Activated T-helper 1 cell treated with anti-CD3 and anti-CD28 coated beads, Interleukin-12 subunit alpha, Interleukin-12 subunit beta, Interleukin-2, Interleukin-4 antibody, amounts not matched to agents 30 ng/mL and 10 ng/mL and 1 ng/mL, durations not matched to agents 14 hours and 24 hours and 36 hours (primary cell): ENCODE measurements around the gene ST7. TPM values are rescaled to one million over a fixed set of nuclear protein-coding genes. Genes with fewer than 3 reads are reported as not detected.

ENCODE experiments used
- DNase-seq: peaks from one replicate; pipeline ENCODE4 v3.0.0; 2021; ENCODE audit warnings: low spot score
- H3K27ac Mint-ChIP-seq: one replicate; pipeline ENCODE4 v1.8.0; 2021; ENCODE audit warnings: mild to moderate bottlenecking, mixed read lengths
- H3K27me3 Mint-ChIP-seq: one replicate; pipeline ENCODE4 v1.8.0; 2022; ENCODE audit warnings: mild to moderate bottlenecking, moderate library complexity, mixed read lengths; ENCODE audit not compliant: insufficient read depth
- H3K36me3 Mint-ChIP-seq: one replicate; pipeline ENCODE4 v1.8.0; 2021; ENCODE audit warnings: low read depth, mixed read lengths
- H3K4me1 Mint-ChIP-seq: one replicate; pipeline ENCODE4 v1.8.0; 2021; ENCODE audit warnings: low read depth, mixed read lengths
- H3K4me3 Mint-ChIP-seq: one replicate; pipeline ENCODE4 v1.8.0; 2021; ENCODE audit warnings: mild to moderate bottlenecking, moderate library complexity, mixed read lengths
- H3K9me3 Mint-ChIP-seq: one replicate; pipeline ENCODE4 v1.8.0; 2021; ENCODE audit warnings: mixed read lengths
- intact Hi-C: fragments of 100-400 bp; cut with micrococcal nuclease; formaldehyde crosslinking; loops from one replicate; pipeline ENCODE4 v1.15.1; 2024
- total RNA-seq: library from RNA; stranded (reverse); gene quantifications from 2 replicates; pipeline ENCODE4 v1.2.3, GENCODE V29; 2022

Gene ST7, protein sequence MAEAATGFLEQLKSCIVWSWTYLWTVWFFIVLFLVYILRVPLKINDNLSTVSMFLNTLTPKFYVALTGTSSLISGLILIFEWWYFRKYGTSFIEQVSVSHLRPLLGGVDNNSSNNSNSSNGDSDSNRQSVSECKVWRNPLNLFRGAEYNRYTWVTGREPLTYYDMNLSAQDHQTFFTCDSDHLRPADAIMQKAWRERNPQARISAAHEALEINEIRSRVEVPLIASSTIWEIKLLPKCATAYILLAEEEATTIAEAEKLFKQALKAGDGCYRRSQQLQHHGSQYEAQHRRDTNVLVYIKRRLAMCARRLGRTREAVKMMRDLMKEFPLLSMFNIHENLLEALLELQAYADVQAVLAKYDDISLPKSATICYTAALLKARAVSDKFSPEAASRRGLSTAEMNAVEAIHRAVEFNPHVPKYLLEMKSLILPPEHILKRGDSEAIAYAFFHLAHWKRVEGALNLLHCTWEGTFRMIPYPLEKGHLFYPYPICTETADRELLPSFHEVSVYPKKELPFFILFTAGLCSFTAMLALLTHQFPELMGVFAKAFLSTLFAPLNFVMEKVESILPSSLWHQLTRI
- 4.5 and 5.8 TPM in 2 replicates for total RNA-seq

DNA sequence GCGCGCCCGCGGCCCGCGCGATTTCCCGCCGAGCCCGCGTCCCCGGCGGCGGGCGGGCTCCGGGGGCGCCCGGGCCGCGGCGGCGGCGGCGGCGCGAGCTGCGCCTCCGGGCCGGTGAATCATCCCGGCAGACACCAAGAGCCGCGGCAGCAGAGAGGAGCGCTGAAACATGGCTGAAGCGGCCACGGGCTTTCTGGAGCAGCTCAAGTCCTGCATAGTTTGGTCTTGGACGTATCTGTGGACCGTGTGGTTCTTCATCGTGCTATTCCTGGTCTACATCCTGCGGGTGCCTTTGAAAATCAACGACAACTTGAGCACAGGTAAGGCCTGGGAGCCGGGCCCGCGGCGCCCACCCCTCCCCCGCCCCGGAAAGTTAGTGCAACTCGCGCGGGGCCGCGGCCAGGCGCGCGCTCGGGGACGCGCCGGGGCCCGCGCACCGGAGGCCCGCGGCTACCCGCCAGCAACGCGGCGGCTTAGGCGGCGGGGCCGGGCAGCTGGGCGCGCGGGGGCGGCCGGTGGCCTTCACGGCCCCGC, at the start of gene ST7:
Gene ST7, plus strand, starts transcription at position 130 of the 534 bp plus-strand sequence. Its CDS starts 40 bp downstream, at position 170.
- Mint-ChIP-seq H3K27me3 (peaks cover 17% of the 10 kb centered on the region), H3K36me3 (peaks cover 4% of the 10 kb centered on the region), H3K4me1 (peaks cover 12% of the 10 kb centered on the region), H3K4me3 (peak within 1 kb of the TSS; percentile 93), H3K9me3 (no peaks in the 10 kb centered on the region), H3K27ac (peak within 1 kb of the TSS; percentile 87)
- intact Hi-C loops, result loop anchor here (1.0 to 5.0 kb wide), 3 partner anchors 22 to 1229 kb away; partner anchors contain the start of genes CAPZA2 and LSM8
- peak; percentile 35 for DNase-seq

DNA sequence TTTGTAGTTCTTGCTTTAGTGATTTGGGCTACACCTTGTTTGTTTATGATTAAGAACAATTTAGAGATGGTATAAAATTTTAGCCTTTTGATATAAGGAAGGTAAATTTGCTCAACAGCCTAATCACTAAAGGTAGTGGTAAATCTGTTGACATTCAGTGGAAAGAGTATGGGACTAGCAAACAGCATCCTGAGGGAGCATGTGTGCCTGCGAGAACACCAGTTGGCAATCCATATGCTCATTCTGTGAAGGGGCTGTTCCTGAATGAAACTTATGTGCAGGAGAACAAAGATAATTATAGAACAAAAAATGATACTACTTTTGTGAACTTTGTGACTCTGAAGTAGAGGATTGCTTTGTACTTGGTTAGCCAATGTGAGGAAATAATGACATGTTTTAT, 46.9 kb upstream of the ST7 start:
- Mint-ChIP-seq H3K27me3 (no peaks in the 10 kb centered on the region), H3K27ac (no peak overlapping the region), H3K36me3 (peaks cover 42% of the 10 kb centered on the region), H3K4me3 (no peak overlapping the region), H3K9me3 (no peaks in the 10 kb centered on the region), H3K4me1 (peaks cover 11% of the 10 kb centered on the region)
- DNase-seq, result no peak
- intact Hi-C loops, result no loop called here

DNA sequence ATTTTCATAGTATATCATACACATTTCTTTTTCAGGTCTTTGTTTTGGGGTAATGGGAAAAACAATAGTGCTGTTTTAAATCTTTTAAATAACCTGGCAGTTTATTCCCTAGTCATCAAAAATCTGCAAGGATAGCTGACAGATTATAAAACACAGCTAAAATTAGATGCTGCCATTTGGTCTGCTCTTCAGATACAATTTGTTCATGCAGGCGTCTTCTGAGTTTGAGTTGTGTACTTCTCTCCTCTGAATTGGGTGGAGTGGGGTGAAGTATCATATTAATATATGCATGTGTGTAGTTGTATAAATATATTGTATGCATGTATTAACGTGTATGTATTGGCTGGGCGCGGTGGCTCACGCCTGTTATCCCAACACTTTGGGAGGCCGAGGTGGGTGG, 42.9 kb upstream of the ST7 start:
- peaks cover 6% of the 10 kb centered on the region for H3K4me1 Mint-ChIP-seq
- H3K27ac Mint-ChIP-seq, result no peak overlapping the region
- H3K4me3 Mint-ChIP-seq, result no peak overlapping the region
- no peaks in the 10 kb centered on the region for H3K27me3 Mint-ChIP-seq
- no peaks in the 10 kb centered on the region for H3K9me3 Mint-ChIP-seq
- peaks cover 48% of the 10 kb centered on the region for H3K36me3 Mint-ChIP-seq
- intact Hi-C loops, result no loop called here
- no peak for DNase-seq

DNA sequence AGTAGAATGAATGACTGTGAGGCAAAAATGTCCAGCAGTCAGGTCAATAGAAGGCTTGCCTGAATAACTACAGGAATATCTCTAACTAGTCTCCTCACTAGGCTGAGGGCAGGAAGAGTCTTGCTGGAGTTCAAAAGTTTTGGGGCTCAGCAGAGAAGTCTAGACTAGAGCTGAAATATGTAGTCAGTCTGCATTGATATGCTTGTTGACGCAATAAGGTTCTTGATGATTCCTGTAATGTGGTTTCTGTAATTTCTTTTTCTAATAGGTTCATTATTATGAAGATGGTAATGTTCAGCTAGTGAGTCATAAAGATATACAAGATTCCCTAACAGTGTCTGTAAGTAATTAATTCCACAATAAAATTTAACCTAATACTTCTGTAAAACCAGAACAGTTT, 41.5 kb upstream of the ST7 start:
- Mint-ChIP-seq H3K9me3 (no peaks in the 10 kb centered on the region), H3K27ac (no peak overlapping the region), H3K36me3 (peaks cover 44% of the 10 kb centered on the region), H3K4me3 (no peak overlapping the region), H3K4me1 (peaks cover 6% of the 10 kb centered on the region), H3K27me3 (no peaks in the 10 kb centered on the region)
- DNase-seq, result no peak
- intact Hi-C loops, result no loop called here

DNA sequence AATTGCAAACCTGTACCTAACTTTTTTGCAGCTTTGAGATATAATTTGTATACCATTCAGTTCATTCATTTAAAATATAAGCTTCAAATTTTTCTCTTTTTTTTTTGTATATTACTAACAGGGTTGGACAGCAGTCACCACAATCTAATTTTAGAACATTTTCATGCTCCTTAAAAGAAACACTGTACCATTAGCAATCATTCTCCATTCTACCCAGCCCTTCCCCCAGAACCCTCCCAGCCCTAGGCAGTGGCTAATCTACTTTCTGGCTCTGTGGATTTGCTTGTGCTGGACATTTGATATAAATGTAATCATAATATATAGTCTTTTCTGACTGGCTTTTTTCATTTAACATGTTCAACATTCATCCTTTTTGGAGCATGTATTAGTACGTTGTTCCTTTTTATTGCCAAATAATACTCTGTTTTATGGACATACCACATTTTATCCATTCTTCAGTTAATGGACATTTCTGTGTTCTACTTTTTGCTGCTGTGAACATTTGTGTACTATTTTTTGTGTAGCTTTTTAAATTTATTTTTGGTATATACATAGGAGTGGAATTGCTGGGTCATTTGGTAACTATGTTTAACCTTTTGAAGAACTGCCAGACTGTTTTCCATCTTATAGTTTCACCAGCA, 40.9 kb upstream of the ST7 start:
- Mint-ChIP-seq H3K27ac (no peak overlapping the region), H3K9me3 (no peaks in the 10 kb centered on the region), H3K4me1 (peaks cover 6% of the 10 kb centered on the region), H3K36me3 (peaks cover 44% of the 10 kb centered on the region), H3K4me3 (no peak overlapping the region), H3K27me3 (no peaks in the 10 kb centered on the region)
- DNase-seq, result no peak
- intact Hi-C loops, result no loop called here

DNA sequence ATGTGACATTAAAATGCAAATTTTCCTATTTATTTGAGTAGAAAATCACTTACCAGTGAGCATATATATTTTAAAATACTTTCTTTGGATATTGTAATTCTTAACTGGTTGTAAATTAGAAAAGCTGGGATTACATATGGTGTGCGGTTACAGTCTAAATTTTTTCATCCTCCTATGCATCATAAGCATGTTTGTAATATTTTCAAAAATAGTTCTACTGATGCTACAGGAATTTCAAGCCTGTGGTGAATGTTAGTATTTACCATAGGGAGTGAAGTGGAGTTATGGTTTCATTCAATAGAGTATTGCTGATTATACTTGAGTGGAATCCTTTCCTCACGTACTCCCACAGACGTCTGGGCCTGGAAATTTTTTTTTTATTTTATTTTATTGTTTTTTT, 34.6 kb upstream of the ST7 start:
- Mint-ChIP-seq H3K36me3 (peaks cover 30% of the 10 kb centered on the region), H3K4me1 (no peaks in the 10 kb centered on the region), H3K4me3 (no peak overlapping the region), H3K9me3 (no peaks in the 10 kb centered on the region), H3K27me3 (no peaks in the 10 kb centered on the region), H3K27ac (no peak overlapping the region)
- no peak for DNase-seq
- intact Hi-C loops, result no loop called here

DNA sequence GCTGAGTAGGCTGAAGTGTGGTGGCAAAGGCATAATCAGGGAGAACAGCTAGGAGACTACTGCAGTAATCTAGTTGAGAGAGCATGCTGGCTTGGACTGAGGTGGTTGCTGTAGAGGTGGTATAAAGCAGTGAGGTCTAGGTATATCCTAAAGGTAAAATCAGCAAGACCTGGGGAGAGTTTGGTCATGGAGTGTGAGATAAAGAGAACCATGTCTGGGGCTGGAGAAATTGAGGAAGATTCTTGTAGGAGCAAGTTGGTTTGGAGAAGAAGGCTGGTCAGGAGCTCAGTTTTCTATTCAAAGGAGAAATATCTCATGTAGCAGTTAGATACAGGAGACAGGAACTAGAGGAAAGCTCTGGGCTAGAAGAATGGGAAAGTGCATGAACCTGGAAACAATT, 32.9 kb upstream of the ST7 start:
- intact Hi-C loops, result no loop called here
- peaks cover 23% of the 10 kb centered on the region for H3K36me3 Mint-ChIP-seq
- H3K9me3 Mint-ChIP-seq, result no peaks in the 10 kb centered on the region
- no peak overlapping the region for H3K4me3 Mint-ChIP-seq
- H3K27me3 Mint-ChIP-seq, result no peaks in the 10 kb centered on the region
- no peak overlapping the region for H3K27ac Mint-ChIP-seq
- no peak for DNase-seq
- no peaks in the 10 kb centered on the region for H3K4me1 Mint-ChIP-seq

DNA sequence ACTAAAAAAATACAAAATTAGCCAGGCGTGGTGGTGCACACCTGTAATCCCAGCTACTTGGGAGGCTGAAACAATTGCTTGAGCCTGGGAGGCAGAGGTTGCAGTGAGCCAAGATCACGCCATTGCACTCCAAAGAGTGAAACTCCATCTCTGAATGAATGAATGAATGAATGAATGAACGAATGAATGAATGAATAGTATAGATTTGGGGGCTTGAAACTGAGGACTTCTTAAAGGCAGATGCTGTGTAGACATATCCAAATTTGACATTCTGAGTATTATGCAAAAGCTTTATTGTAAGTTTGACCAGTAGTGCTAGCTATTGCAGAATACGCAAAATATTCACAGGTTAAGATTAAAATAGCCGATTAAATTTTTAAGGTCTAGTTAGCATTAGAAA, 30.8 kb upstream of the ST7 start:
- no peak overlapping the region for H3K4me3 Mint-ChIP-seq
- H3K36me3 Mint-ChIP-seq, result peaks cover 18% of the 10 kb centered on the region
- no peak overlapping the region for H3K27ac Mint-ChIP-seq
- intact Hi-C loops, result no loop called here
- H3K27me3 Mint-ChIP-seq, result peaks cover 1% of the 10 kb centered on the region
- no peaks in the 10 kb centered on the region for H3K9me3 Mint-ChIP-seq
- no peak for DNase-seq
- H3K4me1 Mint-ChIP-seq, result no peaks in the 10 kb centered on the region

DNA sequence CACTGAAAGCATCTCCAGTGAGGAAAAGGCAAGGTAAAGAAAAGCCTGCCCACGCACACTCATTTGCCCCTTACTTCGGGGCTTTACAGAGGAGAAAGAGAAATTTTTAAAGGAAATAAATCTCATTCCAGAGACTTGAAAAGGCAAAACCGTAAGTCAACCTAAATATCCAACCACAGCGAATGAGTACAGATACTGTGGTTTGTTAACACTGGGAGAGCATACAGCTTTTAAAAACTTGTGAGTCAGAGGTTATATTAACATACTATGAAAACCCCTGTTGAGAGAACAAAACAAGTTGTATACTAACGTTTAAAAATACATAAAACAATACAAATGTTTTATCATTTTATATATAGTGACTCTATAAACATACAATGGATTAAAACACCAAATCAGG, 28.6 kb upstream of the ST7 start:
- DNase-seq, result no peak
- no peak overlapping the region for H3K27ac Mint-ChIP-seq
- peaks cover 8% of the 10 kb centered on the region for H3K27me3 Mint-ChIP-seq
- no peaks in the 10 kb centered on the region for H3K4me1 Mint-ChIP-seq
- H3K4me3 Mint-ChIP-seq, result no peak overlapping the region
- H3K36me3 Mint-ChIP-seq, result peaks cover 7% of the 10 kb centered on the region
- intact Hi-C loops, result no loop called here
- no peaks in the 10 kb centered on the region for H3K9me3 Mint-ChIP-seq

DNA sequence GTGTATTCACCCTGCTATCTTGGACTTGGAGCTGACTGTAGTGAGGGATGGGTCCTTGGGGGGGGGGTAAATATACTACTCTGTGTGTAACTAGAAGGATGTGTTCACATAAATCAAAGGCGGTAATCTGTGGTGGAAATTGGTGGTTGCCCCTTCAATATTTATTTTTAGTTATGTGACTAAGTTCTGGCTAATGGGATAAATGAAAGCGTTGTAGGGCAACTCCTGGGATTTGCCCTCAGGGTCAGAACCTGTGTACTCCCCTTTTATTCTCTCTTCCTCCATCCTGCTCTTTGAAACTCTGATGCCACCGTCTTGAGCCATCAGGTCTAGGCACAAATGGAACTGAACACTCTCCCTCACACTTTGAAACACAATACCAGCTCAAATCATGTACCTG, 24.3 kb upstream of the ST7 start:
- no peaks in the 10 kb centered on the region for H3K36me3 Mint-ChIP-seq
- H3K27me3 Mint-ChIP-seq, result peaks cover 19% of the 10 kb centered on the region
- no peak overlapping the region for H3K27ac Mint-ChIP-seq
- peaks cover 7% of the 10 kb centered on the region for H3K4me1 Mint-ChIP-seq
- no peak overlapping the region for H3K4me3 Mint-ChIP-seq
- no peaks in the 10 kb centered on the region for H3K9me3 Mint-ChIP-seq
- intact Hi-C loops, result no loop called here
- no peak for DNase-seq

DNA sequence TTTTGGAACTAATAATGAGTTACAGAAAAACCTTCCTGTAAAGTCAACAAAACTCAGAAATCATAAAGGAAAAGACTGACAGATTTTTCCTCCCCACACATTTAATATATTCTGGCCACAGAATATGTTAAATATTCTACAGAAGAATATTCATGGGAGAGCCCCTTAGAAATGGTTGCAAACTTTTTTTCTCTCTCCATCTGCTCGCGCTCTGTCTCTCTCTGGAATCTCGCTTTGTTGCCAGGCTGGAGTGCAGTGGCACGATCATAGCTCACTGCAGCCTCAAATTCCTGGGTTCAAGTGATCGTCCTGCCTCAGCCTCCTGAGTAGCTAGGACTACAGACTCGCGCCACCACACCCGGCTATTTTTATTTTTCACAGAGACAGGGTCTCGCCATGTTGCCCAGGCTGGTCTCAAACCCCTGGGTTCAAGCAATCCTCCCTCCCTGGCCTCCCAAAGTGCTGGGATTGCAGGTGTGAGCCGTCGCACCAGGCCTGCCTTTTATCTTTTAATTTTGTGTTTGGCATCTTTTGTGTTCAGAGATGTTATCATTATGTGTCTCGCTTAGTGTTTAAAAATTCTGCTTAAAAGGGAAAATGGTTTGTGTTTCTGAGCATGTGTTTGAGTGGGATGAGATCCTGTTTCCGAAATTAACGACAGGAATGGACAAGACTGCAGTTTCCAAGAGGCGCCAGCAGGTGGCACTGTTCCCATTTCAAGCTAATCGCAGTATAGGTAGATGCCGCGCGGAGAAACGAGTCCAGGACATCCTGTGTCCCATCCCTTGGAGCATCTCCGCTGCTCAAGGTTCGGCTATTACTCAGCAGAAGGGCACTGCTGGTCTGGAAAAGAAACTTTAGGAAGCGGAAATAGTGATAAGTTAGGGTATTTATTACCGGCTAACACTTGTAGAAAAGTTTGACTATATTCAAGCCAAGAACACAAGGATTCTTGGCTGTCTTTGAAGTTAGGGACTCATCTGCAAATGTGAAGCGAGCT, 23.1 kb upstream of the ST7 start:
- intact Hi-C loops, result loop anchor here (1.0 to 2.0 kb wide), 4 partner anchors 55 to 197 kb away; no protein-coding TSS in a partner anchor
- Mint-ChIP-seq H3K27ac (no peak overlapping the region), H3K4me1 (peaks cover 7% of the 10 kb centered on the region), H3K36me3 (no peaks in the 10 kb centered on the region), H3K4me3 (no peak overlapping the region), H3K27me3 (peaks cover 20% of the 10 kb centered on the region), H3K9me3 (no peaks in the 10 kb centered on the region)
- peak; percentile 58 for DNase-seq

DNA sequence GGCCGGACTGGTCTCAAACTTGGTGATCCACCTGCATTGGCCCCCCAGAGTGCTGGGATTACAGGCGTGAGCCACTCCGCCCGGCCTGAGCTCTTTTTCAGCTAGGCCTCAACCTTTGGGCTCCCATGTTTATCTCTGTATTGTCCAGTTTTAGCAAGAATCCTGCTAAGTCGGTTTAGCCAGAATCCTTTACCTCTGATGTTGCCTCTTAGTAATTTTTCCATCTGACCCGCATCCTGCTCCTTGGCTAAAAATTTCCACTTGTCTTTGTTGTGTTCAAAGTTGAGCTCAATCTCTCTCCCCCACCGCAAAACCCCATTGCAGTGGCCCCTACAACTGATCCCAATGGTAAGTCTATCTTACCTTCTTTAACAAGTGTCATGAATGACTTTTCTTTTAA, 20.7 kb upstream of the ST7 start:
- intact Hi-C loops, result no loop called here
- Mint-ChIP-seq H3K4me3 (no peak overlapping the region), H3K27ac (no peak overlapping the region), H3K4me1 (peaks cover 7% of the 10 kb centered on the region), H3K9me3 (no peaks in the 10 kb centered on the region), H3K36me3 (no peaks in the 10 kb centered on the region), H3K27me3 (peaks cover 31% of the 10 kb centered on the region)
- no peak for DNase-seq
